ENCODE data around the gene CCL15.

CCL15 gene

DNA sequence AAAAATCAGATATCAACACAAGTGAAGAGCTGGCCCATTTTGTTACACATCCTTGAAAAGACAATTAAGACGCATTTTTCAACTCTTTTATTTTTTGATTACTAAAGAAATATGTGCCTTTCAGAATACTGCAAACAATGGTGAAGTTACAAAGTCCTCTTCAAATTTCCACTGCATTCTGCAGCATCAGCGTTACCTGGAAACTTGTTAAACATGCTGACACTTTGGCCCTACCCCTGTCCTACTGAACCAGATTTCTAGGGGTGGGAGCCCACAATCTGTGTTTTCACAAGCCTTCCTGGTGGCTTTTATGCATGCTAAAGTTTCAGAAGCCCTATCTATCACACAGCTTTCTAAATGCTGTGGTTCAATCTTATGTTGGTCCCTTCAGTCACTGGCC, 10.3 kb downstream of the CCL15 start:
- TF ChIP-seq ZFX (IDR thresholded peaks at IDR 0.05; ENCODE audit: borderline replicate concordance): no peak
- TF ChIP-seq, protein P1, sequence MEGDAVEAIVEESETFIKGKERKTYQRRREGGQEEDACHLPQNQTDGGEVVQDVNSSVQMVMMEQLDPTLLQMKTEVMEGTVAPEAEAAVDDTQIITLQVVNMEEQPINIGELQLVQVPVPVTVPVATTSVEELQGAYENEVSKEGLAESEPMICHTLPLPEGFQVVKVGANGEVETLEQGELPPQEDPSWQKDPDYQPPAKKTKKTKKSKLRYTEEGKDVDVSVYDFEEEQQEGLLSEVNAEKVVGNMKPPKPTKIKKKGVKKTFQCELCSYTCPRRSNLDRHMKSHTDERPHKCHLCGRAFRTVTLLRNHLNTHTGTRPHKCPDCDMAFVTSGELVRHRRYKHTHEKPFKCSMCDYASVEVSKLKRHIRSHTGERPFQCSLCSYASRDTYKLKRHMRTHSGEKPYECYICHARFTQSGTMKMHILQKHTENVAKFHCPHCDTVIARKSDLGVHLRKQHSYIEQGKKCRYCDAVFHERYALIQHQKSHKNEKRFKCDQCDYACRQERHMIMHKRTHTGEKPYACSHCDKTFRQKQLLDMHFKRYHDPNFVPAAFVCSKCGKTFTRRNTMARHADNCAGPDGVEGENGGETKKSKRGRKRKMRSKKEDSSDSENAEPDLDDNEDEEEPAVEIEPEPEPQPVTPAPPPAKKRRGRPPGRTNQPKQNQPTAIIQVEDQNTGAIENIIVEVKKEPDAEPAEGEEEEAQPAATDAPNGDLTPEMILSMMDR (IDR thresholded peaks at IDR 0.05): no peak
- no peak overlapping the region for H3K27ac ChIP-seq

DNA sequence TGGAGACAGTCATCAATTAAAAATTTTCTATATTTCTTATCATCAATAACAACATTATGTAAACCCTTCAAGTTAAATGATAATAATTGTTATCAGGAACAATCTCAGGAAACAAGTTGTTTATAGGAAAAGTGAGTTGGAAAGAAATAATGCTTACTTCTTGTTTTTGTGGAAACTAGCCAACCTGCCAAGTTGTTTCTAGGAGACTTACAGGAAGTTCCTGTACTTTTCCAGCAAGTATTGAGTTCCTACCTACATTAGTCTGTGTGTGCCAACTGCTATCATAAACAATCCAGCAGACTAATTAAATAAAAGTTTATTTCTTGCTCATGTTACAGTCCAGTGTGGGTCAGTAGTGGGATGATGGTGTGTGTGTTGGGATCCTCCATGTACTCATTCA, 13.2 kb downstream of the CCL15 start:
- no peak for TF ChIP-seq ZFX (IDR thresholded peaks at IDR 0.05; ENCODE audit: borderline replicate concordance)
- TF ChIP-seq, protein P1 (IDR thresholded peaks at IDR 0.05): no peak
- H3K27ac ChIP-seq: no peak overlapping the region

DNA sequence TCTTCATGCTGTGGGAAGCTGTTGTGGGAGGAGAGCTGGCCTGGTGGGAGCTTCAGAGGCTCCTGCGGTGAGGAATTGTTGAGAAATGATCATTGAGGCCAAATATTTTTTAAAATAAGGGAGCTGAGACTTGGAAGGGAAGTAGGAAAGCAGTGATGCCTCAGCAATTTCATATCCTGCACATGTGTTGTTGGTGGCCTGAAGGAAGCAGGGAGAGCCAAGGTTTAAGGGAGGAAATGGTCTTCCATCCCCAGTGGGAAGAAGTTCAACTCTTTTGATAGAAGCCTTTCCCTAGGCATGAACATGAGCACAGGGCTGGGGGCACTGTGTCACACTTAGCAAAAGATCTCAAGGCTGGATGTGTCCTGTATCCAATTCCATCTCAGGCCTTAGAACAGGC, 14.7 kb downstream of the CCL15 start, which contains the start of gene CCL14:
CCL14 (minus strand) TSS at position 87 of the 400 bp plus-strand sequence; CDS start at position 7, 80 bp downstream.
- TF ChIP-seq, protein P1 (IDR thresholded peaks at IDR 0.05): no peak
- TF ChIP-seq ZFX (IDR thresholded peaks at IDR 0.05; ENCODE audit: borderline replicate concordance): no peak

DNA sequence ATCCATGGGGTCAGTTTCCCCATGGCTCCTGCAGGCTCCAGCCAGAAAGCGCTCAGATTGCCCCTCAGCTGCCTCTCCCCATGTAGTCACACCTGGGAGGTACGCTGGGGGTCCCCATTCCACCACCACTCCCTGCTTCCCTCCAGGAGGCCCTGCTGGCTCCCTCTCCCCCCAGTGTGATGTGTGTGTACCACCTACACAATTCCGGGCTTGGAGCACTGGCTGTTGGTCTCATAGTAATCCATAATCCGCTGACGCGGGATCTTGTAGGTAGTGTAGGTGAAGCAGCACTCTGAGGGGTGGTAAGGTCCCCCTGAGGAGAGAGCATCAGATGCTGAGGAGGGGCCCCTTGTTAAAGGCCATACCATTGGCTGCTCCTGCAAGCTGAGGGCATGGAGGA, 17.2 kb downstream of the CCL15 start:
- TF ChIP-seq, protein P1 (IDR thresholded peaks at IDR 0.05): no peak
- no peak for TF ChIP-seq ZFX (IDR thresholded peaks at IDR 0.05; ENCODE audit: borderline replicate concordance)
- no peak overlapping the region for H3K27ac ChIP-seq

More for the DNA sequence above, 14.7 kb downstream of the CCL15 start, which contains the start of gene CCL14:
- no peak within 1 kb of the TSS for H3K27ac ChIP-seq

DNA sequence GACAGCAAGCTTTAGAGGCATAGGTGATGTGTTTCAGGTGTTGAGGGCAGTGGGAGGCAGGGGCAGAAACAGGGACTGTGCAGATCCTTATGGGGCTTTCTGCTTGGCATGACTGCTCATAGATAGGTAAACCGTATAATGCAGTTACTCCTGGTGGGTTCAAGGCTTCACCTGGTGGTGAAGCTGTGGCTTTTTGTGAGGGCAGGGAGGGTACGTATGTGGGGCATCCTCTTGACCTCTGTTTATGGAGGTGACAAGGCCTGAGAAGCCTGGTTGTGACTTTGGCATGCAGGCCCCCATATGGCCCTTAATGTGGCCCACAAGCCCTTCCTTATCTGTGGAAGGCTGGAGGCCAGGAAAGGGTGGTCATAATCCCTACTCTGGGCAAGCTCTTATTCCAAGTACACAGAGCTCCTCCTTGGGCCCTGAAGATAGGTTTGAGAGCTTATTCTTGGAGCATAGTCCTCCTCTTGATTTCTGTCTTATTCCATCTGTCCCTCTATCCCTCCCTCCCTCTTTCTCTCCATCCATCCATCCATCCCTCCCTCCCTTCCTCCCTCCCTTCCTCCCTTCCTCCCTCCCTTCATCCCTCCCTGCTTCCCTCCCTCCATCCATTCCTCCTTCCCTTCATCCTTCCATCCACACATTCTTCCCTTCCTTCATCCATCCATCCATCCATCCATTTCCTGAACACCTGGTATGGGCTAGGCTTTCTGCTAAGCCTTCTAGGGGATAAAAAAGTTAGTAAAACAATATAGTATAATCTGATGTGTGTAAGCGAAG, 18.8 kb downstream of the CCL15 start:
- TF ChIP-seq ZFX (IDR thresholded peaks at IDR 0.05; ENCODE audit: borderline replicate concordance): no peak
- TF ChIP-seq, protein P1 (IDR thresholded peaks at IDR 0.05): no peak
- H3K27ac ChIP-seq: no peak overlapping the region

DNA sequence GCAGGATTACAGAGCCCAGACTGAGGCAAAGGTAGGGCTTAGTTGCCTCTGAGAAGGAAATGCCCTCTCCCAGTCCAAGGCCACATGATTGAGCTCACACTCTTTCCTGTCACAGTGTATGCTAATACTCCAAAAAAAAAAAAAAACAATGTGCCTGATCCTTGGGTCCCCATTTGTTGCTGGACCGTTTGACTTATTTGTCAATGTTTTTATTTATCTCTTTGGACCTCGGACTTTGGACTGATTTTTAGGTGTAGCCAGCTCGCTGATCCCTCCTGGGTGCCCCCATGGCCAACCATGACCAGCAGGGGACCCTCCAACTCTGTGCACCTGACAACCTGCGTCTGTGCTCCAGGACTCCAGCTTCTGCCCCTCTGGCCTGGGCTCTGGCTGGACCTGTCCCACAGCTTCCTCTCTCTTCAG, 19.4 kb downstream of the CCL15 start:
- H3K27ac ChIP-seq: no peak overlapping the region
- TF ChIP-seq, protein P1 (IDR thresholded peaks at IDR 0.05): no peak
- no peak for TF ChIP-seq ZFX (IDR thresholded peaks at IDR 0.05; ENCODE audit: borderline replicate concordance)

DNA sequence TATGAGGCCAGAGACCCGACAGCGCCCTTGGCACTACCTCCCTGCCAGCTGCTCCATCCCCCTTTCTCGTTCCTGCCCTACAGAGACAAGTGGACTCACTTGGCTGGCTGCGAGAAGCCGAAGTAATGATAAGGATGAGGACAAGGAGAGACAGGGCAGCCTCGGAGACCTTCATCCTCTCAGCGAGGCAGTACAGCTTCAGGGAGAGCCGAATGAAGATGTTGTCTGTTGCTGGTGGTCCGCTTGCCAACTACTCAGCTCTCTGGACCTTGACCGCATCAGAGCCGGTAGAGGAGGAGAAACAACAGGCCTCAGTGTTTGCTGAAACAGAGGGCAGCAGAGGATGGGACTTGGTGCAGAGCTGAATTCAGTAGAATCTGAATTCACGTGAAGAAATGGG, 20.1 kb downstream of the CCL15 start, which contains the start of gene CCL16:
CCL16 (minus strand) TSS at position 252 of the 400 bp plus-strand sequence; CDS start at position 175, 77 bp downstream.
- TF ChIP-seq ZFX (IDR thresholded peaks at IDR 0.05; ENCODE audit: borderline replicate concordance): no peak
- TF ChIP-seq, protein P1 (IDR thresholded peaks at IDR 0.05): no peak

More for the DNA sequence above, 20.1 kb downstream of the CCL15 start, which contains the start of gene CCL16:
- H3K27ac ChIP-seq: no peak within 1 kb of the TSS

Data from 22Rv1 (cell line).